HCT116 (cell line): ENCODE results near the gene HPS5. TPM values are rescaled to one million over a fixed set of nuclear protein-coding genes. Genes with fewer than 3 reads are reported as not detected.

ENCODE experiments used
- ATAC-seq: fragments of 200-7000 bp; cut with Tn5 transposase; 2 replicates; pipeline ENCODE4 v1.9.1; 2020; ENCODE audit warnings: mild to moderate bottlenecking, moderate library complexity
- BruUV-seq: library from RNA; stranded (reverse); fragments of 400-500 nt; replicated peaks from 2 replicates; lab custom pipeline; 2021; lab: Mats Ljungman, UMichigan
- CTCF ChIA-PET: fragments of 300-600 bp; sonication (Branson Sonifier 250); formaldehyde crosslinking; loops from one replicate; lab custom pipeline; 2021; ENCODE audit warnings: antibody characterized with exemption; lab: Charles Lee
- POLR2A ChIA-PET: fragments of 300-600, 350-600 bp; sonication (Branson Sonifier 250); formaldehyde crosslinking; loops from one replicate; lab custom pipeline; 2021; ENCODE audit warnings: antibody characterized with exemption; lab: Charles Lee
- RAD21 ChIA-PET, 2 experiments: fragments of 300-600 bp; sonication (Branson Sonifier 250); formaldehyde crosslinking; loops; one replicate each; lab custom pipeline; 2023; ENCODE audit warnings: low total read pairs in 2 of 2; ENCODE audit not compliant: uncharacterized antibody in 2 of 2, unreplicated experiment in 2 of 2, low non-redundant PET in 1 of 2; lab: Charles Lee
- DNase-seq: peaks from one replicate; pipeline ENCODE4 v3.0.0-alpha.2; 2010; ENCODE audit warnings: low read depth, low spot score
- H2AFZ ChIP-seq: fragments of 200-600 bp; shearing (Covaris generic), sonication (generic); 2 replicates; pipeline ENCODE4 v1.6.1; 2017; ENCODE audit warnings: low read depth, mixed run types, mixed read lengths, antibody characterized with exemption, low read length; ENCODE audit not compliant: poor library complexity, severe bottlenecking
- H3K27ac ChIP-seq: 2 replicates; pipeline ENCODE4 v1.5.1; 2012; ENCODE audit warnings: low read depth, low read length
- H3K27me3 ChIP-seq: fragments of 200-600 bp; sonication (generic); 2 replicates; pipeline ENCODE4 v1.6.1; 2016; ENCODE audit warnings: mixed run types, low read length, mixed read lengths; ENCODE audit not compliant: insufficient read depth
- H3K36me3 ChIP-seq, 2 experiments: fragments of 200-500 bp in 1 of 2; fragments of 200-600 bp in 1 of 2; sonication (Bioruptor generic) in 1 of 2; sonication (generic) in 1 of 2; 2 replicates each; pipeline versions ENCODE4 v1.5.1 to v1.6.1; 2014 to 2016; ENCODE audit warnings: low read length in 2 of 2, inconsistent platforms in 1 of 2, mixed read lengths in 1 of 2, mixed run types in 1 of 2; ENCODE audit not compliant: insufficient read depth in 2 of 2, control insufficient read depth in 1 of 2
- H3K4me1 ChIP-seq, 2 experiments: fragments of 200-600 bp in 1 of 2; sonication (generic) in 1 of 2; 2 replicates each; pipeline versions ENCODE4 v1.5.1 to v1.6.1; 2012 to 2017; ENCODE audit warnings: low read length in 2 of 2, inconsistent platforms in 1 of 2, mild to moderate bottlenecking in 1 of 2, mixed read lengths in 1 of 2, mixed run types in 1 of 2, moderate library complexity in 1 of 2; ENCODE audit not compliant: insufficient read depth in 2 of 2, control insufficient read depth in 1 of 2
- H3K4me2 ChIP-seq: fragments of 200-600 bp; sonication (generic); 2 replicates; pipeline ENCODE4 v1.6.1; 2017; ENCODE audit warnings: mixed run types, low read length, mixed read lengths
- H3K4me3 ChIP-seq, 2 experiments: fragments of 200-600 bp in 1 of 2; sonication (generic) in 1 of 2; replicated peaks in 1 of 2; 2 replicates each; pipeline ENCODE4 v1.5.1; 2011 to 2016; ENCODE audit warnings: low read length in 2 of 2, control low read depth in 1 of 2, low read depth in 1 of 2, mild to moderate bottlenecking in 1 of 2, mixed read lengths in 1 of 2, mixed run types in 1 of 2
- H3K79me2 ChIP-seq: fragments of 200-600 bp; sonication (generic); 2 replicates; pipeline ENCODE4 v1.6.1; 2017; ENCODE audit warnings: mild to moderate bottlenecking, mixed run types, low read length, moderate library complexity, mixed read lengths; ENCODE audit not compliant: insufficient read depth
- H3K9ac ChIP-seq: fragments of 200-600 bp; sonication (generic); 2 replicates; pipeline ENCODE4 v1.6.1; 2016; ENCODE audit warnings: low read length, mixed read lengths
- H3K9me2 ChIP-seq: fragments of 200-600 bp; sonication (generic), shearing (Covaris generic); 2 replicates; pipeline ENCODE4 v1.6.1; 2017; ENCODE audit warnings: mixed run types, mild to moderate bottlenecking, moderate library complexity; ENCODE audit not compliant: insufficient read depth
- H3K9me3 ChIP-seq, 2 experiments: fragments of 200-500 bp in 1 of 2; fragments of 200-600 bp in 1 of 2; sonication (Bioruptor generic) in 1 of 2; sonication (generic) in 1 of 2; 2 replicates each; pipeline ENCODE4 v1.6.1; 2014 to 2017; ENCODE audit warnings: low read length in 2 of 2, mixed read lengths in 2 of 2, inconsistent platforms in 1 of 2, low read depth in 1 of 2, mild to moderate bottlenecking in 1 of 2, mixed run types in 1 of 2, moderate library complexity in 1 of 2; ENCODE audit not compliant: control insufficient read depth in 1 of 2, insufficient read depth in 1 of 2
- H4K20me1 ChIP-seq: fragments of 200-600 bp; sonication (generic), shearing (Covaris generic); 2 replicates; pipeline ENCODE4 v1.6.1; 2017; ENCODE audit warnings: mixed run types, mild to moderate bottlenecking, moderate library complexity; ENCODE audit not compliant: insufficient read depth
- CBX3 ChIP-seq: IDR thresholded peaks from 2 replicates; pipeline ENCODE4 v1.6.1; 2012; ENCODE audit warnings: low read depth
- CEBPB ChIP-seq: IDR thresholded peaks from 2 replicates; pipeline ENCODE4 v1.6.1; 2012; ENCODE audit warnings: low read depth
- EGR1 ChIP-seq: IDR thresholded peaks from 2 replicates; pipeline ENCODE4 v1.6.1; 2012; ENCODE audit warnings: low read depth
- ELF1 ChIP-seq: IDR thresholded peaks from 2 replicates; pipeline ENCODE4 v1.6.1; 2012; ENCODE audit warnings: low read depth, borderline replicate concordance
- EZH2phosphoT487 ChIP-seq: fragments of 200-600 bp; IDR thresholded peaks from 2 replicates; pipeline ENCODE4 v1.6.1; 2018; ENCODE audit warnings: antibody characterized with exemption, borderline replicate concordance
- FOSL1 ChIP-seq: IDR thresholded peaks from 2 replicates; pipeline ENCODE4 v1.6.1; 2012; ENCODE audit warnings: low read depth
- JUND ChIP-seq: IDR thresholded peaks from 2 replicates; pipeline ENCODE4 v1.6.1; 2012
- MAX ChIP-seq: IDR thresholded peaks from 2 replicates; pipeline ENCODE4 v1.6.1; 2012
- POLR2AphosphoS5 ChIP-seq: IDR thresholded peaks from 2 replicates; pipeline ENCODE4 v1.6.1; 2011; ENCODE audit warnings: mild to moderate bottlenecking, low read depth, low read length, moderate library complexity
- RAD21 ChIP-seq: IDR thresholded peaks from 2 replicates; pipeline ENCODE4 v1.6.1; 2012; ENCODE audit warnings: low read depth, mild to moderate bottlenecking
- SIN3A ChIP-seq: IDR thresholded peaks from 2 replicates; pipeline ENCODE4 v1.6.1; 2012; ENCODE audit warnings: low read depth
- SP1 ChIP-seq: IDR thresholded peaks from 2 replicates; pipeline ENCODE4 v1.6.1; 2012; ENCODE audit warnings: low read depth
- TCF7L2 ChIP-seq: IDR thresholded peaks from 2 replicates; pipeline ENCODE4 v1.7.0; 2011; ENCODE audit warnings: borderline replicate concordance, inconsistent platforms; ENCODE audit not compliant: insufficient read depth, insufficient read length; ENCODE audit errors: extremely low read depth
- YY1 ChIP-seq: IDR thresholded peaks from 2 replicates; pipeline ENCODE4 v1.6.1; 2011; ENCODE audit warnings: low read length, low read depth, moderate library complexity, mild to moderate bottlenecking; ENCODE audit not compliant: insufficient replicate concordance; ENCODE audit errors: extremely low read depth
- ZBTB33 ChIP-seq: IDR thresholded peaks from 2 replicates; pipeline ENCODE4 v1.6.1; 2011; ENCODE audit warnings: mild to moderate bottlenecking, low read length, moderate library complexity; ENCODE audit not compliant: insufficient replicate concordance; ENCODE audit errors: extremely low read depth
- ZFX ChIP-seq: fragments of 450-650 bp; IDR thresholded peaks from 2 replicates; pipeline ENCODE4 v1.6.1; 2017
- ZNF274 ChIP-seq: fragments of 200-500 bp; sonication (Bioruptor generic); IDR thresholded peaks from 2 replicates; pipeline ENCODE4 v1.6.1; 2014; ENCODE audit warnings: mild to moderate bottlenecking, low read depth, low read length, inconsistent platforms
- intact Hi-C: fragments of 100-400 bp; cut with micrococcal nuclease; formaldehyde crosslinking; loops from 2 replicates; pipeline ENCODE4 v1.10.0; 2022
- total RNA-seq: library from RNA; stranded (reverse); gene quantifications from one replicate; pipeline ENCODE4 v1.2.1, GENCODE V29; 2021; ENCODE audit not compliant: unreplicated experiment
- TF ChIP-seq, protein P1 (sequence below), 3 experiments: fragments of 200-600 bp in 1 of 3; sonication (generic) in 1 of 3; IDR thresholded peaks in 2 of 3; conservative IDR thresholded peaks in 1 of 3; 2 replicates each; pipeline ENCODE4 v1.5.1; 2012 to 2017; ENCODE audit warnings: low read depth in 2 of 3, low read length in 2 of 3, antibody characterized with exemption in 1 of 3, borderline replicate concordance in 1 of 3, control low read depth in 1 of 3, mild to moderate bottlenecking in 1 of 3, mixed read lengths in 1 of 3, mixed run types in 1 of 3, moderate library complexity in 1 of 3; ENCODE audit not compliant: insufficient read depth in 1 of 3
- TF ChIP-seq, protein P2 (sequence below): IDR thresholded peaks from 2 replicates; pipeline ENCODE4 v1.6.1; 2012

HPS5 gene
- total RNA-seq, 1 experiment from 2014 or later = 19.6 TPM

DNA sequence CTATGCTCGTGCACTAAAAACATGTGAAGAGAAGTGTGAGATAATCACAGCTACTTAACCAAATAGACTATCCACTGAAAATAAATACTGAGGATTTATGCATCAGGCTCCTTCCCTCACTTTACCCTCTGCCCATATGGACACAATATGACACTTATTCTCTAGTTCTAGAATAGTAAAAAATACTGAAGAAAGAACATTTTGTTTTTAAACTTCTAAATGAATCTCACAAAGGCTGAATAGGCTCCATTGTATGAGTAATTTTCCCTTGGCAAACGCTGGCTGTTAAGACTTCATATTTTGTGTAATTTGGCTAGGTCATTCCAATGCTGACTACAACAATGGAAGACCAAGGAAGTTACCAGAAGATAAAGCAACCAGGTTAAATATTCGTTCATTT, 9.9 kb downstream of the HPS5 start:
- ChIA-PET RAD21 (no interaction called here), CTCF (no interaction called here), POLR2A (interaction anchor here (1.0 kb wide), 1 partner anchor 10 kb away, joined by 4 read pairs; the partner anchor contains the start of gene HPS5)
- Histone ChIP-seq H2AFZ (no peak overlapping the region), H3K4me3 (no peak overlapping the region), H3K9me2 (no peaks in the 10 kb centered on the region), H3K27ac (no peak overlapping the region), H3K36me3 (peaks cover 22 to 28% of the 10 kb centered on the region in 2 experiments), H4K20me1 (no peaks in the 10 kb centered on the region), H3K4me2 (no peak overlapping the region), H3K9me3 (no peaks in the 10 kb centered on the region), H3K9ac (no peak overlapping the region), H3K27me3 (no peaks in the 10 kb centered on the region), H3K4me1 (peaks cover 0 to 8% of the 10 kb centered on the region in 2 experiments; a peak in 1 of 4 replicates), H3K79me2 (peaks cover 38% of the 10 kb centered on the region)
- DNase-seq (no peak), ATAC-seq (no peak)
- BruUV-seq = no TSS peak
- TF ChIP-seq YY1 (no peak), FOSL1 (no peak), SP1 (no peak), TCF7L2 (no peak), CEBPB (no peak), ELF1 (no peak), RAD21 (no peak), EZH2phosphoT487 (no peak), SIN3A (no peak), ZFX (no peak), POLR2AphosphoS5 (no peak), CBX3 (no peak), ZBTB33 (no peak), JUND (no peak), EGR1 (no peak), ZNF274 (no peak), MAX (no peak)
- TF ChIP-seq, protein P1, sequence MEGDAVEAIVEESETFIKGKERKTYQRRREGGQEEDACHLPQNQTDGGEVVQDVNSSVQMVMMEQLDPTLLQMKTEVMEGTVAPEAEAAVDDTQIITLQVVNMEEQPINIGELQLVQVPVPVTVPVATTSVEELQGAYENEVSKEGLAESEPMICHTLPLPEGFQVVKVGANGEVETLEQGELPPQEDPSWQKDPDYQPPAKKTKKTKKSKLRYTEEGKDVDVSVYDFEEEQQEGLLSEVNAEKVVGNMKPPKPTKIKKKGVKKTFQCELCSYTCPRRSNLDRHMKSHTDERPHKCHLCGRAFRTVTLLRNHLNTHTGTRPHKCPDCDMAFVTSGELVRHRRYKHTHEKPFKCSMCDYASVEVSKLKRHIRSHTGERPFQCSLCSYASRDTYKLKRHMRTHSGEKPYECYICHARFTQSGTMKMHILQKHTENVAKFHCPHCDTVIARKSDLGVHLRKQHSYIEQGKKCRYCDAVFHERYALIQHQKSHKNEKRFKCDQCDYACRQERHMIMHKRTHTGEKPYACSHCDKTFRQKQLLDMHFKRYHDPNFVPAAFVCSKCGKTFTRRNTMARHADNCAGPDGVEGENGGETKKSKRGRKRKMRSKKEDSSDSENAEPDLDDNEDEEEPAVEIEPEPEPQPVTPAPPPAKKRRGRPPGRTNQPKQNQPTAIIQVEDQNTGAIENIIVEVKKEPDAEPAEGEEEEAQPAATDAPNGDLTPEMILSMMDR (IDR thresholded peaks at IDR 0.05 in 2 of 3, conservative IDR thresholded peaks at IDR 0.05 in 1 of 3; ENCODE audit: borderline replicate concordance in 1 of 3, insufficient read depth in 1 of 3, low read depth in 2 of 3, low read length in 2 of 3) = no peak
- TF ChIP-seq, protein P2, sequence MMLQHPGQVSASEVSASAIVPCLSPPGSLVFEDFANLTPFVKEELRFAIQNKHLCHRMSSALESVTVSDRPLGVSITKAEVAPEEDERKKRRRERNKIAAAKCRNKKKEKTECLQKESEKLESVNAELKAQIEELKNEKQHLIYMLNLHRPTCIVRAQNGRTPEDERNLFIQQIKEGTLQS = no peak
- intact Hi-C loops = no loop called here
